ENCODE data around the gene PHB1.

PHB1 gene

GRCh38 chr17:49409066-49409465 is 5.6 kb downstream of the PHB1 start:
- no peaks in the 10 kb centered on the region for H3K27me3 ChIP-seq (ENCODE audit: insufficient read depth, low read length)
- no peak overlapping the region for H3K4me2 ChIP-seq (ENCODE audit: low read length)
- H2AFZ ChIP-seq (ENCODE audit: low read length): no peak overlapping the region
- no peak overlapping the region for H3K9ac ChIP-seq (ENCODE audit: low read length)
- no peaks in the 10 kb centered on the region for H3F3A ChIP-seq (ENCODE audit: insufficient read depth, low read length)
- H3K9me2 ChIP-seq (ENCODE audit: low read depth, low read length): no peaks in the 10 kb centered on the region
- no peaks in the 10 kb centered on the region for H4K20me1 ChIP-seq (ENCODE audit: insufficient read depth, low read length)
- peaks cover 5% of the 10 kb centered on the region; the same call in 1 of the 2 replicates for H3K79me2 ChIP-seq (ENCODE audit: insufficient read depth, low read length)
- TF ChIP-seq CTCF (IDR thresholded peaks at IDR 0.05; ENCODE audit: low read length): no peak
- TF ChIP-seq EZH2 (IDR thresholded peaks at IDR 0.05; ENCODE audit: borderline replicate concordance, low read length): no peak
- no peaks in the 10 kb centered on the region for H3K9me3 ChIP-seq (ENCODE audit: low read length)
- H3K27ac ChIP-seq (ENCODE audit: low read depth, low read length, poor library complexity, severe bottlenecking): no peak overlapping the region
- peaks cover 7% of the 10 kb centered on the region for H3K4me1 ChIP-seq (ENCODE audit: insufficient read depth, low read length, severe bottlenecking)
- H3K4me3 ChIP-seq (ENCODE audit: low read depth, low read length, poor library complexity, severe bottlenecking): no peak overlapping the region
- peaks cover 88% of the 10 kb centered on the region for H3K36me3 ChIP-seq (ENCODE audit: insufficient read depth, low read length)

- peaks cover 96% of the 10 kb centered on the region for H3K36me3 ChIP-seq (ENCODE audit: insufficient read depth, low read length)
- no peaks in the 10 kb centered on the region for H3K79me2 ChIP-seq (ENCODE audit: insufficient read depth, low read length)
- H3K4me2 ChIP-seq (ENCODE audit: low read length): no peak overlapping the region
- no peaks in the 10 kb centered on the region for H3K9me2 ChIP-seq (ENCODE audit: low read depth, low read length)
- H3K4me1 ChIP-seq (ENCODE audit: insufficient read depth, low read length, severe bottlenecking): no peaks in the 10 kb centered on the region
- H3K9me3 ChIP-seq (ENCODE audit: low read length): no peaks in the 10 kb centered on the region
- no peak overlapping the region for H3K27ac ChIP-seq (ENCODE audit: low read depth, low read length, poor library complexity, severe bottlenecking)
- no peaks in the 10 kb centered on the region for H3F3A ChIP-seq (ENCODE audit: insufficient read depth, low read length)
- no peaks in the 10 kb centered on the region for H3K27me3 ChIP-seq (ENCODE audit: insufficient read depth, low read length)
- peak; percentile 100 for TF ChIP-seq CTCF (IDR thresholded peaks at IDR 0.05; ENCODE audit: low read length)
- no peak for TF ChIP-seq EZH2 (IDR thresholded peaks at IDR 0.05; ENCODE audit: borderline replicate concordance, low read length)
- no peak overlapping the region for H3K9ac ChIP-seq (ENCODE audit: low read length)
- no peak overlapping the region for H2AFZ ChIP-seq (ENCODE audit: low read length)
- H4K20me1 ChIP-seq (ENCODE audit: insufficient read depth, low read length): no peaks in the 10 kb centered on the region
- no peak overlapping the region for H3K4me3 ChIP-seq (ENCODE audit: low read depth, low read length, poor library complexity, severe bottlenecking)
Measured at GRCh38 chr17:49407981-49408501, 6.6 kb downstream of the PHB1 start.

- H3K27me3 ChIP-seq (ENCODE audit: insufficient read depth, low read length): no peaks in the 10 kb centered on the region
- H3K9me3 ChIP-seq (ENCODE audit: low read length): no peaks in the 10 kb centered on the region
- no peaks in the 10 kb centered on the region for H3K9me2 ChIP-seq (ENCODE audit: low read depth, low read length)
- no peak overlapping the region for H3K9ac ChIP-seq (ENCODE audit: low read length)
- H3K36me3 ChIP-seq (ENCODE audit: insufficient read depth, low read length): peaks cover 90% of the 10 kb centered on the region
- H3K27ac ChIP-seq (ENCODE audit: low read depth, low read length, poor library complexity, severe bottlenecking): no peak overlapping the region
- no peaks in the 10 kb centered on the region for H3K79me2 ChIP-seq (ENCODE audit: insufficient read depth, low read length)
- H3K4me3 ChIP-seq (ENCODE audit: low read depth, low read length, poor library complexity, severe bottlenecking): no peak overlapping the region
- H2AFZ ChIP-seq (ENCODE audit: low read length): no peak overlapping the region
- TF ChIP-seq EZH2 (IDR thresholded peaks at IDR 0.05; ENCODE audit: borderline replicate concordance, low read length) (no peak), CTCF (IDR thresholded peaks at IDR 0.05; ENCODE audit: low read length) (no peak)
- no peaks in the 10 kb centered on the region for H4K20me1 ChIP-seq (ENCODE audit: insufficient read depth, low read length)
- H3K4me2 ChIP-seq (ENCODE audit: low read length): no peak overlapping the region
- no peaks in the 10 kb centered on the region for H3K4me1 ChIP-seq (ENCODE audit: insufficient read depth, low read length, severe bottlenecking)
- no peaks in the 10 kb centered on the region for H3F3A ChIP-seq (ENCODE audit: insufficient read depth, low read length)
Measured at GRCh38 chr17:49407086-49407485, 7.6 kb downstream of the PHB1 start.
